VCaP (cell line): ENCODE measurements around the gene RBM20.

ENCODE experiments used
- H3K27ac ChIP-seq: fragments of 450-650 bp; 2 replicates; pipeline ENCODE4 v1.5.1; 2017
- CTCF ChIP-seq: fragments of 450-650 bp; conservative IDR thresholded peaks from 2 replicates; pipeline ENCODE4 v1.5.1; 2017; ENCODE audit warnings: mild to moderate bottlenecking, moderate library complexity

The RBM20 gene

GRCh38 chr10:110647136-110647430, 2.9 kb downstream of the RBM20 start:
- no peak overlapping the region for H3K27ac ChIP-seq
- TF ChIP-seq CTCF, result no peak

GRCh38 chr10:110648692-110649346, 4.7 kb downstream of the RBM20 start:
- H3K27ac ChIP-seq, result no peak overlapping the region
- TF ChIP-seq CTCF, result no peak

- no peak overlapping the region for H3K27ac ChIP-seq
- TF ChIP-seq CTCF, result no peak
These were observed 5.5 kb downstream of the RBM20 start for GRCh38 chr10:110649347-110650264.

GRCh38 chr10:110650265-110650668, 6.1 kb downstream of the RBM20 start:
- H3K27ac ChIP-seq, result no peak overlapping the region
- TF ChIP-seq CTCF, result no peak

GRCh38 chr10:110651044-110651958, 7.2 kb downstream of the RBM20 start:
- TF ChIP-seq CTCF, result no peak
- no peak overlapping the region for H3K27ac ChIP-seq

GRCh38 chr10:110652475-110653118, 8.5 kb downstream of the RBM20 start:
- TF ChIP-seq CTCF, result no peak
- no peak overlapping the region for H3K27ac ChIP-seq
